KMS-11 (cell line): ENCODE measurements around the gene DNAJC19.

Experiments used
- H2AFZ ChIP-seq: fragments of 200-600 bp; sonication (generic); 2 replicates; pipeline ENCODE4 v1.6.1; 2016; ENCODE audit warnings: antibody characterized with exemption, mixed run types, low read depth
- H3K27ac ChIP-seq: fragments of 200-600 bp; sonication (generic); 2 replicates; pipeline ENCODE4 v1.6.1; 2016; ENCODE audit warnings: mild to moderate bottlenecking, mixed run types
- H3K27me3 ChIP-seq: fragments of 200-600 bp; sonication (generic); 2 replicates; pipeline ENCODE4 v1.6.1; 2017; ENCODE audit warnings: mild to moderate bottlenecking, low read depth, mixed run types, moderate library complexity; ENCODE audit not compliant: insufficient read depth
- H3K36me3 ChIP-seq: fragments of 200-600 bp; sonication (generic); 2 replicates; pipeline ENCODE4 v1.6.1; 2017; ENCODE audit warnings: mild to moderate bottlenecking, mixed run types; ENCODE audit not compliant: insufficient read depth
- H3K4me1 ChIP-seq: fragments of 200-600 bp; sonication (generic); 2 replicates; pipeline ENCODE4 v1.6.1; 2016; ENCODE audit warnings: mild to moderate bottlenecking, low read depth, mixed run types; ENCODE audit not compliant: poor library complexity, severe bottlenecking
- H3K4me2 ChIP-seq: fragments of 200-600 bp; sonication (generic); 2 replicates; pipeline ENCODE4 v1.7.0; 2016; ENCODE audit warnings: mild to moderate bottlenecking, mixed run types
- H3K4me3 ChIP-seq: fragments of 200-600 bp; sonication (generic); IDR thresholded peaks from 2 replicates; pipeline ENCODE4 v1.6.1; 2017; ENCODE audit warnings: low read depth, low read length, mixed read lengths; ENCODE audit not compliant: insufficient read depth
- H3K79me2 ChIP-seq: fragments of 200-600 bp; sonication (generic); 2 replicates; pipeline ENCODE4 v1.6.1; 2016; ENCODE audit warnings: low read depth, mixed run types; ENCODE audit not compliant: insufficient read depth
- H3K9ac ChIP-seq: fragments of 200-600 bp; sonication (generic); 2 replicates; pipeline ENCODE4 v1.6.1; 2016; ENCODE audit warnings: mild to moderate bottlenecking, mixed run types
- H4K20me1 ChIP-seq: fragments of 200-600 bp; sonication (generic); 2 replicates; pipeline ENCODE4 v1.6.1; 2016; ENCODE audit warnings: mild to moderate bottlenecking, mixed run types; ENCODE audit not compliant: insufficient read depth
- CTCF ChIP-seq: fragments of 200-600 bp; sonication (generic); conservative IDR thresholded peaks from 2 replicates; pipeline ENCODE4 v1.6.1; 2017; ENCODE audit warnings: low read depth, mild to moderate bottlenecking, antibody characterized with exemption, low read length, moderate library complexity, mixed read lengths

The DNAJC19 gene

GRCh38 chr3:180940826-180941225 lies 48.7 kb downstream of the DNAJC19 start:
- H3K79me2 ChIP-seq, result peaks cover 97% of the 10 kb centered on the region
- no peak overlapping the region for H3K4me2 ChIP-seq
- no peak overlapping the region for H3K27ac ChIP-seq
- no peak overlapping the region for H2AFZ ChIP-seq
- H3K9ac ChIP-seq, result no peak overlapping the region
- H3K36me3 ChIP-seq, result peaks cover 16% of the 10 kb centered on the region; the same call in 1 of the 2 replicates
- peaks cover 5% of the 10 kb centered on the region; the same call in 1 of the 2 replicates for H4K20me1 ChIP-seq
- no peak overlapping the region for H3K4me3 ChIP-seq
- peaks cover 17% of the 10 kb centered on the region for H3K4me1 ChIP-seq
- no peak for TF ChIP-seq CTCF
- H3K27me3 ChIP-seq, result no peaks in the 10 kb centered on the region

GRCh38 chr3:180934638-180935037 lies 54.9 kb downstream of the DNAJC19 start:
- Histone ChIP-seq H3K36me3 (peaks cover 8% of the 10 kb centered on the region; the same call in 1 of the 2 replicates), H3K79me2 (peaks cover 98% of the 10 kb centered on the region), H3K4me1 (peaks cover 28% of the 10 kb centered on the region), H4K20me1 (peaks cover 33% of the 10 kb centered on the region), H3K27ac (no peak overlapping the region), H3K4me3 (no peak overlapping the region), H3K9ac (no peak overlapping the region), H2AFZ (no peak overlapping the region), H3K27me3 (no peaks in the 10 kb centered on the region), H3K4me2 (no peak overlapping the region)
- no peak for TF ChIP-seq CTCF
